Measurements from ENCODE around the gene NRP2.

NRP2 gene

GRCh38 chr2:205688417-205689200, 6.3 kb downstream of the NRP2 start:
- no peak for DNase-seq

- DNase-seq, result no peak
Observed at GRCh38 chr2:205689820-205690219, 7.5 kb downstream of the NRP2 start.

- no peak for DNase-seq
Observed at GRCh38 chr2:205692104-205692503, 9.8 kb downstream of the NRP2 start.

- no peak for DNase-seq
Observed at GRCh38 chr2:205694256-205694655, 12.0 kb downstream of the NRP2 start.

- DNase-seq, result peak; percentile 70
Observed at GRCh38 chr2:205695460-205695991, 13.2 kb downstream of the NRP2 start.

GRCh38 chr2:205696331-205696926, 14.1 kb downstream of the NRP2 start:
- DNase-seq, result no peak

GRCh38 chr2:205696927-205697441, 14.7 kb downstream of the NRP2 start:
- peak; percentile 61 for DNase-seq

- no peak for DNase-seq
Observed at GRCh38 chr2:205698286-205699268, 16.3 kb downstream of the NRP2 start.

GRCh38 chr2:205699515-205700289, 17.4 kb downstream of the NRP2 start:
- no peak for DNase-seq

- DNase-seq, result peak; percentile 76
Observed at GRCh38 chr2:205700331-205701132, 18.2 kb downstream of the NRP2 start.

- DNase-seq, result no peak
Observed at GRCh38 chr2:205701509-205701908, 19.2 kb downstream of the NRP2 start.

- DNase-seq, result no peak
Observed at GRCh38 chr2:205702576-205702975, 20.3 kb downstream of the NRP2 start.

GRCh38 chr2:205703471-205704126, 21.3 kb downstream of the NRP2 start:
- no peak for DNase-seq

GRCh38 chr2:205704127-205704741, 21.9 kb downstream of the NRP2 start:
- peak; percentile 63 for DNase-seq

- DNase-seq, result no peak
Observed at GRCh38 chr2:205705511-205706349, 23.4 kb downstream of the NRP2 start.

GRCh38 chr2:205706769-205707381, 24.6 kb downstream of the NRP2 start:
- DNase-seq, result peak; percentile 62

- no peak for DNase-seq
Observed at GRCh38 chr2:205708231-205708631, 25.9 kb downstream of the NRP2 start.

GRCh38 chr2:205709319-205709718, 27.0 kb downstream of the NRP2 start:
- DNase-seq, result no peak

GRCh38 chr2:205712508-205712907, 30.2 kb downstream of the NRP2 start:
- DNase-seq, result no peak

Measured in left hindlimb (tissue), 1 donor.